ENCODE measurements around the gene DMRTB1.

The DMRTB1 gene

DNA sequence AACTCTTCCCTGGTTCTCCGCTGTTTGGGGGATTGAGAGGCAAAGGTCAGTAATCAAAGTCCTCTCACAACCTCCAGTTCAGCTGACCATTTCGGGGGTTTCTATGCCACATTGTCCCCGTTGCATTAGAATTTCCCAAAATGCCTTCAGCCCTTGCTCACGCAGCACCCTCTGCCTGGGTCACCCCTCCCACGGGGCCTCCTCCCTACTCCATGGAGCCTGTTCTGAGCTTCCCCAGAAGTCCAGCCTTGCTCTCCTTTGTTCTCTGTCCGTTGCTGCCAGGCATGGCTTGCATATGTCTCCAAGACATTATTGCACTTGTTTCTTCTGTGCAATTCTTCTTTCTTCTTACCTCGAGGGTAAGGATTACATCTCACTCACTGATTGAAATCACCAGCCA lies 16.5 kb downstream of the DMRTB1 start:
- DNase-seq, result peak in 1 of 2 donors; percentile 16
- Histone ChIP-seq H3K9me3 (no peaks in the 10 kb centered on the region), H3K4me3 (no peak overlapping the region), H3K27me3 (peaks cover 0 to 9% of the 10 kb centered on the region in 2 donors), H3K27ac (no peak overlapping the region), H3K4me1 (no peaks in the 10 kb centered on the region), H3K36me3 (no peaks in the 10 kb centered on the region)
- intact Hi-C loops (cut with DNase I; ENCODE audit: low total_unique reads), result no loop called here
- TF ChIP-seq, protein P1, sequence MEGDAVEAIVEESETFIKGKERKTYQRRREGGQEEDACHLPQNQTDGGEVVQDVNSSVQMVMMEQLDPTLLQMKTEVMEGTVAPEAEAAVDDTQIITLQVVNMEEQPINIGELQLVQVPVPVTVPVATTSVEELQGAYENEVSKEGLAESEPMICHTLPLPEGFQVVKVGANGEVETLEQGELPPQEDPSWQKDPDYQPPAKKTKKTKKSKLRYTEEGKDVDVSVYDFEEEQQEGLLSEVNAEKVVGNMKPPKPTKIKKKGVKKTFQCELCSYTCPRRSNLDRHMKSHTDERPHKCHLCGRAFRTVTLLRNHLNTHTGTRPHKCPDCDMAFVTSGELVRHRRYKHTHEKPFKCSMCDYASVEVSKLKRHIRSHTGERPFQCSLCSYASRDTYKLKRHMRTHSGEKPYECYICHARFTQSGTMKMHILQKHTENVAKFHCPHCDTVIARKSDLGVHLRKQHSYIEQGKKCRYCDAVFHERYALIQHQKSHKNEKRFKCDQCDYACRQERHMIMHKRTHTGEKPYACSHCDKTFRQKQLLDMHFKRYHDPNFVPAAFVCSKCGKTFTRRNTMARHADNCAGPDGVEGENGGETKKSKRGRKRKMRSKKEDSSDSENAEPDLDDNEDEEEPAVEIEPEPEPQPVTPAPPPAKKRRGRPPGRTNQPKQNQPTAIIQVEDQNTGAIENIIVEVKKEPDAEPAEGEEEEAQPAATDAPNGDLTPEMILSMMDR (IDR thresholded peaks at IDR 0.05), result no peak

DNA sequence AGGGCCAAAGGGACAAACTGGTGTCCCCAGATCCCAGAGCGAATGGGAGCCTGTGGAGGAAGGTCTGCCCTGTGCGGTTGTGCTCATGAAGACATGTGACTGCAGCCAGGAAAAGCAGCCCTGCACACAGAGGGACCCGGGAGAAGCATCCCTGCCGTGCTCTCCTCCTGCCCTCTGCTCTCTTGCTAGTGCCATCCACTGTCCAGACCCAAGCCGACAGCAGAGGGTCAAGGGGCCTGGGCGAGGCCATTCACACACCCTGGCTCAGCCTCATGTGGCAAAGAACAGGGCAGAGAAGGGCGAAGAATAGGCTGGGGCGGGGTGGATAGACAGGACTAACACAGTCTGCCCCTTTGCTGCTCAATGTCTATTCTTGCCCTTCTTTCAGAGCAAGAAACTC lies 17.4 kb downstream of the DMRTB1 start:
- no peak overlapping the region for H3K27ac ChIP-seq
- H3K4me3 ChIP-seq, result no peak overlapping the region
- H3K4me1 ChIP-seq, result no peaks in the 10 kb centered on the region
- TF ChIP-seq, protein P1 (IDR thresholded peaks at IDR 0.05), result no peak
- H3K9me3 ChIP-seq, result no peaks in the 10 kb centered on the region
- peak in 1 of 2 donors; percentile 37 for DNase-seq
- no peaks in the 10 kb centered on the region for H3K36me3 ChIP-seq
- intact Hi-C loops (cut with DNase I; ENCODE audit: low total_unique reads), result no loop called here
- peaks cover 0 to 12% of the 10 kb centered on the region in 2 donors for H3K27me3 ChIP-seq

DNA sequence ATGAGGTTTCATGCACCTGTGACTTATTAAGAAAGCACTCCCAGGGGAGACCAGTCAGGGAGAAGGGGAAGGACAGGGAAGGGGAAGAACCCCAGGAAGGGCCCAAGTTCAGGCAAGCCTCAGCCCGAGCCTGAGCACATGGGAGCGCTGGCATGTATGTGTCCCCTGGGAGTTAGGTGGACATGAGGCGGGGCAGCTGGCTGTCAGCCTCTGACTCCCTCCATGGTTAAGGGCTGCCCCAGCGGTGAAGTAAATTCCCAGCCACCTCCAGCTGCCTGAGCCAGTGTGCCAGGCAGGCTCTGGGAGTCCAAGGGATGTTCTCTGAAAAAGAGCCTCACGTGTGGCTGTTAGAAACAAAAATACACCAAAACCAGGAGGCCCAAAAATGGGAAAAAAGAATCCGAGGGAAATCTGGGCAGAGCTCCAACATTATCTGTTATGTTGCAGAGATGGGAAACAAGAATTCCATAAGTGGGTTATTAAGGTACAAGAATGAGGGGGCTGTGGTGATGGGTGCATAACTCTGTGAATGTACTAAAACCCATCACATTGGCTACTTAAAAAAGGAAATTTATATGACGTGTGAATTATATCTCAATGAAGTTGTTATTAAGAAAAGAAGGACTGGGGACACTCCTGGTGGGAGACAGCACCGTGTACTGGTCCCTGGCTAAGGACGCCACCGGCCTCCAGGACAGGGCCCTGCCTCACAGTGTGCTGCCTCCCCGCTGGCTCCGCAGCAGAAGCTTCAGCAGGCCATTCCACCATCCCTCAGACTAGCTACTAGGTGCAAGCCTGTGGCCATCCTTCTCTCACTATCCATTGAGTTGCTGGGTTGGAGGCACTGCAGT lies 18.7 kb downstream of the DMRTB1 start:
- Histone ChIP-seq H3K4me3 (no peak overlapping the region), H3K27me3 (peaks cover 0 to 15% of the 10 kb centered on the region in 2 donors), H3K9me3 (no peaks in the 10 kb centered on the region), H3K4me1 (no peaks in the 10 kb centered on the region), H3K36me3 (no peaks in the 10 kb centered on the region), H3K27ac (no peak overlapping the region)
- intact Hi-C loops (cut with DNase I; ENCODE audit: low total_unique reads), result no loop called here
- DNase-seq, result peak in 1 of 2 donors; percentile 53
- TF ChIP-seq, protein P1 (IDR thresholded peaks at IDR 0.05), result no peak

DNA sequence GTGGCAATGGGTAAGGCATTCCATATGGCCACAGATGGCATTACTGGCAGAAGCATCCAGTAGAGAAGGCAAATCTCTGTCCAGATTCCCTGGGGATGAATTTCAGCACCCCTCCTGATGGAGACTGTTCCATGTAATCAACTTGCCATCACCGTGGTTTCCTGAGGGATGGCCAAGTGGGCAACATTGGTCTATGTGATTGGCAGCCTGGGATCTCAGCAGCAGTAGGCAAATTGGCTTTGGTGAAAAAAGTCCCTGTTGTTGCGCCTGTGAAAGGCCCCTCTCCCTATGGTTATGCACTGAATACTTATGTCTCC lies 19.3 kb downstream of the DMRTB1 start:
- peaks cover 0 to 21% of the 10 kb centered on the region in 2 donors for H3K27me3 ChIP-seq
- no peaks in the 10 kb centered on the region for H3K4me1 ChIP-seq
- TF ChIP-seq, protein P1 (IDR thresholded peaks at IDR 0.05), result no peak
- DNase-seq, result no peak
- H3K27ac ChIP-seq, result no peak overlapping the region
- no peaks in the 10 kb centered on the region for H3K9me3 ChIP-seq
- no peaks in the 10 kb centered on the region for H3K36me3 ChIP-seq
- no peak overlapping the region for H3K4me3 ChIP-seq
- intact Hi-C loops (cut with DNase I; ENCODE audit: low total_unique reads), result no loop called here

DNA sequence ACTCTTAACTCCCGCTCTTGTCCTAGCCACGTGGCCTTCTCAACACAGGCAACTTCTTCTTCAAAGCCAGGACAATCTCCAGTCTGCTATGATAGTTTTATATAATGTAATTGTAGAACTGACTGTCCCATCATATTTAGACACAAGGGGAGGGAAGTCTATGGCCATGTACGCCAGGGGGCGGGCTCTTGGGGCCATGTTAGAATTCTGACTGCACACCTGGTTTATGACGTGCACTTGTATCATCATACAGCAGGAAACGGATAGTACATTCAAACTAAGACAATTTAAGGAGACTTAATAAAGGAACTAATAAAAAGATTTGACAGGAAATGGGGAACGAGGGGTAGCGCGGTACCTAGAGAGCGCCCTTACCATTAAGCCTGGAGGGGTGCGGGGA lies 21.5 kb downstream of the DMRTB1 start:
- Histone ChIP-seq H3K4me3 (no peak overlapping the region), H3K36me3 (no peaks in the 10 kb centered on the region), H3K4me1 (peaks cover 0 to 4% (median 0%) of the 10 kb centered on the region in 4 donors), H3K27me3 (peaks cover 0 to 41% of the 10 kb centered on the region in 2 donors), H3K9me3 (no peaks in the 10 kb centered on the region), H3K27ac (no peak overlapping the region)
- TF ChIP-seq, protein P1 (IDR thresholded peaks at IDR 0.05), result no peak
- no peak for DNase-seq
- intact Hi-C loops (cut with DNase I; ENCODE audit: low total_unique reads), result loop anchor here (10.0 kb wide), 1 partner anchor 194 kb away; no protein-coding TSS in a partner anchor

Measured in tibial artery (tissue), 4 donors.